B cell (primary cell): ENCODE measurements around the gene WNT9B. TPM values are rescaled to one million over a fixed set of nuclear protein-coding genes. Genes with fewer than 3 reads are reported as not detected.

Experiments used
- ATAC-seq: fragments of 200-7000 bp; cut with Tn5 transposase; one replicate; pipeline ENCODE4 v1.10.0; 2021; ENCODE audit warnings: low read depth, mild to moderate bottlenecking, moderate number of reproducible peaks, moderate library complexity
- CTCF ChIA-PET: fragments of 350-600 bp; sonication (Branson Sonifier 250); formaldehyde crosslinking; loops from one replicate; lab custom pipeline; 2021; ENCODE audit warnings: antibody characterized with exemption, inconsistent platforms; lab: Charles Lee
- POLR2A ChIA-PET: fragments of 350-600 bp; sonication (Branson Sonifier 250); formaldehyde crosslinking; loops from one replicate; lab custom pipeline; 2021; ENCODE audit warnings: antibody characterized with exemption; lab: Charles Lee
- DNase-seq: peaks from one replicate; pipeline ENCODE4 v3.0.0; 2013
- H2AFZ ChIP-seq: 2 replicates; pipeline ENCODE4 v1.6.1; 2012; ENCODE audit warnings: mild to moderate bottlenecking, low read depth, low read length; ENCODE audit not compliant: insufficient read depth, poor library complexity, severe bottlenecking
- H3K27ac ChIP-seq, 2 donors: 1 replicate in 1 of 2; 2 replicates in 1 of 2; pipeline ENCODE4 v1.5.1; 2012 to 2013; ENCODE audit warnings: low read length in 2 of 2, mild to moderate bottlenecking in 2 of 2, moderate library complexity in 1 of 2
- H3K27me3 ChIP-seq, 4 experiments: fragments of 200-600 bp in 1 of 4; sonication (generic) in 1 of 4; replicated peaks in 1 of 4; 1 replicate in 2 of 4; 2 replicates in 2 of 4; pipeline versions ENCODE4 v1.6.1 to v1.7.0; 2013 to 2016; ENCODE audit warnings: low read length in 3 of 4, mild to moderate bottlenecking in 2 of 4, mixed read lengths in 1 of 4, moderate library complexity in 1 of 4; ENCODE audit not compliant: insufficient read depth in 4 of 4, control insufficient read depth in 3 of 4; ENCODE audit errors: control extremely low read depth in 1 of 4
- H3K36me3 ChIP-seq, 2 experiments: replicated peaks in 1 of 2; 1 replicate in 1 of 2; 2 replicates in 1 of 2; pipeline versions ENCODE4 v1.6.1 to v1.7.1; 2013; ENCODE audit warnings: low read length in 1 of 2; ENCODE audit not compliant: insufficient read depth in 2 of 2, control insufficient read depth in 1 of 2; ENCODE audit errors: control extremely low read depth in 1 of 2, extremely low read depth in 1 of 2
- H3K4me1 ChIP-seq, 2 donors: fragments of 200-600 bp in 1 of 2; sonication (generic) in 1 of 2; 1 replicate in 1 of 2; 2 replicates in 1 of 2; pipeline versions ENCODE4 v1.5.1 to v1.6.1; 2013 to 2017; ENCODE audit warnings: low read length in 2 of 2; ENCODE audit not compliant: control insufficient read depth in 2 of 2, insufficient read depth in 2 of 2
- H3K4me2 ChIP-seq: replicated peaks from 2 replicates; pipeline ENCODE3; 2012; ENCODE audit warnings: mild to moderate bottlenecking, low read depth, low read length; ENCODE audit not compliant: poor library complexity, severe bottlenecking
- H3K4me3 ChIP-seq, 5 experiments: fragments of 200-600 bp in 1 of 5; sonication (generic) in 1 of 5; 1 replicate in 3 of 5; 2 replicates in 2 of 5; pipeline versions ENCODE4 v1.5.1 to v1.7.0; 2011 to 2016; ENCODE audit warnings: low read length in 4 of 5, mild to moderate bottlenecking in 4 of 5, low read depth in 2 of 5, control low read depth in 1 of 5, moderate library complexity in 1 of 5; ENCODE audit not compliant: insufficient read depth in 1 of 5; ENCODE audit errors: control extremely low read depth in 1 of 5, extremely low read depth in 1 of 5
- H3K79me2 ChIP-seq: fragments of 200-600 bp; sonication (generic); one replicate; pipeline ENCODE4 v1.6.0; 2016; ENCODE audit warnings: low read length; ENCODE audit not compliant: control insufficient read depth, insufficient read depth
- H3K9ac ChIP-seq: fragments of 200-600 bp; sonication (generic); 2 replicates; pipeline ENCODE4 v1.6.1; 2017; ENCODE audit warnings: mild to moderate bottlenecking, low read length, moderate library complexity
- H3K9me3 ChIP-seq, 3 donors: one replicate each; pipeline versions ENCODE4 v1.6.1 to v1.7.1; 2013; ENCODE audit warnings: low read length in 2 of 3; ENCODE audit not compliant: control insufficient read depth in 2 of 3, insufficient read depth in 1 of 3; ENCODE audit errors: control extremely low read depth in 1 of 3
- H4K20me1 ChIP-seq: 2 replicates; pipeline ENCODE4 v1.6.0; 2012; ENCODE audit warnings: mild to moderate bottlenecking, low read length; ENCODE audit not compliant: insufficient read depth, control insufficient read depth, poor library complexity, severe bottlenecking
- H3K27ac Mint-ChIP-seq: one replicate; pipeline ENCODE4 v1.8.0; 2021; ENCODE audit warnings: mixed read lengths
- H3K27me3 Mint-ChIP-seq: one replicate; pipeline ENCODE4 v1.8.0; 2021; ENCODE audit warnings: mixed read lengths
- H3K4me1 Mint-ChIP-seq: one replicate; pipeline ENCODE4 v1.8.0; 2021; ENCODE audit warnings: mixed read lengths
- H3K4me3 Mint-ChIP-seq: one replicate; pipeline ENCODE4 v1.8.0; 2021; ENCODE audit warnings: mixed read lengths
- H3K9me3 Mint-ChIP-seq: one replicate; pipeline ENCODE4 v1.8.0; 2022; ENCODE audit warnings: mixed read lengths; ENCODE audit not compliant: insufficient read depth
- EZH2 ChIP-seq: IDR thresholded peaks from 2 replicates; pipeline ENCODE4 v1.6.1; 2012; ENCODE audit warnings: borderline replicate concordance, low read depth, mild to moderate bottlenecking, moderate library complexity, low read length; ENCODE audit not compliant: insufficient read depth, poor library complexity, severe bottlenecking
- WGBS: methylation state at CpG from one replicate; pipeline ENCODE4 v1.1.5; 2013; ENCODE audit warnings: missing lambda C conversion rate; ENCODE audit not compliant: insufficient coverage; 5-methylcytosine and 5-hydroxymethylcytosine counted together
- intact Hi-C: fragments of 100-400 bp; cut with micrococcal nuclease; formaldehyde crosslinking; loops from one replicate; pipeline ENCODE4 v1.10.0; 2022
- polyA plus RNA-seq: library from polyadenylated mRNA; depleted of rRNA; stranded (reverse); fragments of >200 nt; gene quantifications from 2 replicates; pipeline ENCODE4 v1.2.3, GENCODE V29; 2012
- total RNA-seq, 2 donors: library from RNA; stranded (reverse); fragments of 120-200 nt in 1 of 2; gene quantifications; 1 replicate in 1 of 2; 2 replicates in 1 of 2; pipeline versions ENCODE4 v1.2.3 to v1.2.4, GENCODE V29; 2013 to 2022
- TF ChIP-seq, protein P1 (sequence below): fragments of 200-600 bp; IDR thresholded peaks from one replicate; pipeline ENCODE4 v1.8.0; 2022; ENCODE audit warnings: antibody characterized with exemption, mild to moderate bottlenecking

Gene WNT9B
- total and polyA plus RNA-seq, 2 donors (not counting 1 experiment from before 2014, with no cell fraction given), result not detected

DNA sequence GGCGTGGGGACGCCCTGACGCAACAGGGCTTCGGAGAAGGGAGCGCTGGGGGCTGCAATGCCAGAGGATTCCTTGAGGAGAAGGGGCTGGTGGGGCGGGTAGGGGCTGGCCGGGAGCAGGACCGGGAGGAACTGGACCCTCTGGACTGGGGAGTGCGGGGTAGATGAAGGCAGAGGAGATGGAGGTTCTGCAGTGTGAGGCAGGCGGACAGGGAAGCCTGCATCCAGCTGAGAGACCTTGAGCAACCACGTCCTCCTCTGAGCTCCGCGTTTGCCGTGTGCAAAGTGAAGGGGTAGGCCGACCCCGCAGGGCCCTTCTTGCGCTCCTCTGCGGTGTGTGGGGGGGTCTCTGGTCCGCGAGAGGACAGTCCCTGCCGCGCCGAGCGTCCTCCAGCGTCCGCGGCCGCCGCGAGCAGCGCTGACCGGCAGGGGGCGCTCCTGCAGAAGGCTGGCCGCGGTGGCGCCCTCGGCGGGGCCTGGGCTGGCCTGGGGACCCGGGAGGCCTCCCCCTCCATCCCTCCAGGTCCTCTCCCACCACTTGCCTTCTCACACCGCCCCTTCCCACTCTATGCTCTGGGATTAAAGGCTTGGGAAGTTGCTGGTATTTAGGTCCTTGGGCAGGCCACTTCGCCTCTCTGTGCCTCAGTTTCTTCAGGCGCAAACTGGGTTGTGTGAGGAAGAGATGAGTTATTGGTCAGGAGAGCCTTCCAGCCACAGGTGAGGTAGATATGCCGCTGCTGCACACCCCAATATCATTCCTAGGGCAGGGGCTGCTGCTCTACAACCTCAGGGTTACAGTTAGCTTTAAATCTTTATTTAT, 9.6 kb upstream of the WNT9B start:
- peak; percentile 24 for ATAC-seq
- Histone ChIP-seq H3K27me3 (peaks cover 0 to 42% (median 19%) of the 10 kb centered on the region in 4 experiments), H3K4me1 (peaks cover 3 to 13% of the 10 kb centered on the region in 2 donors), H3K4me2 (peak overlapping the region; percentile 48), H3K27ac (no peak overlapping the region), H4K20me1 (no peaks in the 10 kb centered on the region), H2AFZ (peak overlapping the region; percentile 33), H3K4me3 (no peak overlapping the region), H3K9ac (no peak overlapping the region), H3K9me3 (peaks cover 0 to 23% (median 14%) of the 10 kb centered on the region in 3 donors), H3K36me3 (no peaks in the 10 kb centered on the region), H3K79me2 (no peaks in the 10 kb centered on the region)
- intact Hi-C loops, result loop anchor here (5.0 kb wide), 1 partner anchor 101 kb away; no protein-coding TSS in a partner anchor
- no peak for TF ChIP-seq EZH2
- TF ChIP-seq, protein P1, sequence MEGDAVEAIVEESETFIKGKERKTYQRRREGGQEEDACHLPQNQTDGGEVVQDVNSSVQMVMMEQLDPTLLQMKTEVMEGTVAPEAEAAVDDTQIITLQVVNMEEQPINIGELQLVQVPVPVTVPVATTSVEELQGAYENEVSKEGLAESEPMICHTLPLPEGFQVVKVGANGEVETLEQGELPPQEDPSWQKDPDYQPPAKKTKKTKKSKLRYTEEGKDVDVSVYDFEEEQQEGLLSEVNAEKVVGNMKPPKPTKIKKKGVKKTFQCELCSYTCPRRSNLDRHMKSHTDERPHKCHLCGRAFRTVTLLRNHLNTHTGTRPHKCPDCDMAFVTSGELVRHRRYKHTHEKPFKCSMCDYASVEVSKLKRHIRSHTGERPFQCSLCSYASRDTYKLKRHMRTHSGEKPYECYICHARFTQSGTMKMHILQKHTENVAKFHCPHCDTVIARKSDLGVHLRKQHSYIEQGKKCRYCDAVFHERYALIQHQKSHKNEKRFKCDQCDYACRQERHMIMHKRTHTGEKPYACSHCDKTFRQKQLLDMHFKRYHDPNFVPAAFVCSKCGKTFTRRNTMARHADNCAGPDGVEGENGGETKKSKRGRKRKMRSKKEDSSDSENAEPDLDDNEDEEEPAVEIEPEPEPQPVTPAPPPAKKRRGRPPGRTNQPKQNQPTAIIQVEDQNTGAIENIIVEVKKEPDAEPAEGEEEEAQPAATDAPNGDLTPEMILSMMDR, result peak; percentile 73
- H3K4me1 Mint-ChIP-seq, result peaks cover 5% of the 10 kb centered on the region
- H3K9me3 Mint-ChIP-seq, result peaks cover 9% of the 10 kb centered on the region
- peaks cover 35% of the 10 kb centered on the region for H3K27me3 Mint-ChIP-seq
- peak; percentile 30 for DNase-seq
- H3K4me3 Mint-ChIP-seq, result no peak overlapping the region
- CTCF ChIA-PET, result interaction anchor here (0.5 to 1.9 kb wide), 5 partner anchors 15 to 775 kb away, joined by 3 to 6 read pairs (median 3); no protein-coding TSS in a partner anchor
- H3K27ac Mint-ChIP-seq, result no peak overlapping the region
- POLR2A ChIA-PET, result no interaction called here
- WGBS, result 19% methylated on average over 41 of the region's 43 CpGs

DNA sequence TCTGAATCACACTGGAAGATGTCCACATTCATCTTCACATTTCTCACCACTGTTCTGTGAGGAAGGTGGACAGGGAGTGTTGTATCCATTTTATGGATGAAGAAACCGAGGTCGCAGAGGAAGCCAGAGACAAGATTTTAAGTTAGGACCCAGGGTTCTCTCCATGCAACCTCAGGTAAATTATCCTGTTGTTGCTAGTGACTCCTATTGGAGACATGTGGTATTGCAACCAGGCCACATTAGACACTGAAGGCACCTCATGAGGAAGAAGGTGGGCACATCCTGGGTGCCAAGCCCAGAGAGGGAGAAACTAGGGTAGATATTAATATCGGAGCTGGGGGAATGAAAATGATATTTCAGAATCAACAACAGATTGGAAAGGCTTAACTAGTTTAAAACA, 8.5 kb upstream of the WNT9B start:
- POLR2A ChIA-PET, result no interaction called here
- H3K4me1 ChIP-seq, result peaks cover 3 to 13% of the 10 kb centered on the region in 2 donors
- Mint-ChIP-seq H3K9me3 (peaks cover 9% of the 10 kb centered on the region), H3K4me3 (no peak overlapping the region), H3K4me1 (peaks cover 5% of the 10 kb centered on the region), H3K27ac (no peak overlapping the region), H3K27me3 (peaks cover 45% of the 10 kb centered on the region)
- TF ChIP-seq EZH2, result no peak
- TF ChIP-seq, protein P1, result peak; percentile 43
- peaks cover 0 to 48% (median 19%) of the 10 kb centered on the region in 4 experiments for H3K27me3 ChIP-seq
- no peaks in the 10 kb centered on the region for H3K36me3 ChIP-seq
- peak; percentile 29 for DNase-seq
- no peak overlapping the region for H3K9ac ChIP-seq
- H4K20me1 ChIP-seq, result no peaks in the 10 kb centered on the region
- no peak overlapping the region for H2AFZ ChIP-seq
- ATAC-seq, result no peak
- no peak overlapping the region for H3K27ac ChIP-seq
- H3K9me3 ChIP-seq, result peaks cover 0 to 23% (median 14%) of the 10 kb centered on the region in 3 donors
- intact Hi-C loops, result loop anchor here (5.0 kb wide), 1 partner anchor 99 kb away; no protein-coding TSS in a partner anchor
- WGBS, result 100% methylated on average over 2 of the region's 3 CpGs
- no peaks in the 10 kb centered on the region for H3K79me2 ChIP-seq
- CTCF ChIA-PET, result interaction anchor here (0.6 to 1.9 kb wide), 4 partner anchors 16 to 158 kb away, joined by 3 to 6 read pairs (median 4); no protein-coding TSS in a partner anchor
- no peak overlapping the region for H3K4me3 ChIP-seq
- no peak overlapping the region for H3K4me2 ChIP-seq
